Measurements from ENCODE around the gene LTBP1. TPM values are rescaled to one million over a fixed set of nuclear protein-coding genes. Genes with fewer than 3 reads are reported as not detected.

LTBP1 gene
- total RNA-seq, 1 donor from 2014 or later = 0.07 TPM

DNA sequence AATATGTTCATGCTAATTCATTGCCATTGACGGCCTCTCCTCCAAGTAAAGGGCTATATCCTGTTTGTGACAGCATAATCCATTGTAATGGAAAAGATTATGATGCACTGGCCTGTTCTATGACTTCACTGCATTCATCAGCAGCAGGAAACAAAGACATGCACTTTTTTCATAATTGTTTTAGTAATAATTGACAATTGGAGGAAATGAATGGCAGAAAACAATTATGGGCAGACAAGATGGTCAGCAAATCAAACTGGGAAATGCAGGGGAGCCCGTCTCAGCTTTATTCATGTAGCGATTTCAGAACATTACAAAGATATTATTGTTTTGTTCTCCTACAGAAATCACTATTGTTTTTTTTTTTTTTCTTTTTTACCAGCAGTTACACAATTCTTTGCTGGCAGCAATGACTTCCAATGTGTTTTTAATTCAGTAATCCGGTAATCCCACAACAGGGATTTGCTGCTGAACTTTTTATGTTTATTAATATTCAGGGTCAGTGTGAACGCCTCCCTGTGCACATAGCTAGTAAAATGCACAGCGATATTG is 495.9 kb downstream of the LTBP1 start:
- TF ChIP-seq CTCF (IDR thresholded peaks at IDR 0.05) = no peak
- no peak for DNase-seq
- intact Hi-C loops (cut with micrococcal nuclease) = no loop called here
- ChIA-PET CTCF (interaction anchor here (1.7 kb wide), 1 partner anchor 140 kb away, joined by 7 read pairs; no protein-coding TSS in a partner anchor), POLR2A (no interaction called here)
- Mint-ChIP-seq H3K4me1 (peaks cover 6% of the 10 kb centered on the region), H3K27ac (no peak overlapping the region), H3K36me3 (ENCODE audit: low read depth) (no peaks in the 10 kb centered on the region), H3K27me3 (no peaks in the 10 kb centered on the region), H3K9me3 (no peaks in the 10 kb centered on the region), H3K4me3 (no peak overlapping the region)
- ATAC-seq (ENCODE audit: low read depth) = no peak

GRCh38 chr2:33443274-33443829 is 496.6 kb downstream of the LTBP1 start:
- intact Hi-C loops (cut with micrococcal nuclease) = no loop called here
- no peak for ATAC-seq (ENCODE audit: low read depth)
- Mint-ChIP-seq H3K9me3 (no peaks in the 10 kb centered on the region), H3K4me3 (no peak overlapping the region), H3K27ac (no peak overlapping the region), H3K36me3 (ENCODE audit: low read depth) (no peaks in the 10 kb centered on the region), H3K27me3 (no peaks in the 10 kb centered on the region), H3K4me1 (peaks cover 6% of the 10 kb centered on the region)
- no peak for TF ChIP-seq CTCF (IDR thresholded peaks at IDR 0.05)
- ChIA-PET POLR2A (no interaction called here), CTCF (interaction anchor here (1.7 kb wide), 1 partner anchor 140 kb away, joined by 7 read pairs; no protein-coding TSS in a partner anchor)
- no peak for DNase-seq

GRCh38 chr2:33444967-33445366 is 498.2 kb downstream of the LTBP1 start:
- H3K27me3 Mint-ChIP-seq = no peaks in the 10 kb centered on the region
- intact Hi-C loops (cut with micrococcal nuclease) = no loop called here
- H3K4me1 Mint-ChIP-seq = peaks cover 6% of the 10 kb centered on the region
- no peaks in the 10 kb centered on the region for H3K36me3 Mint-ChIP-seq (ENCODE audit: low read depth)
- no peaks in the 10 kb centered on the region for H3K9me3 Mint-ChIP-seq
- H3K4me3 Mint-ChIP-seq = no peak overlapping the region
- no peak for TF ChIP-seq CTCF (IDR thresholded peaks at IDR 0.05)
- no peak for ATAC-seq (ENCODE audit: low read depth)
- ChIA-PET CTCF (interaction anchor here (1.2 kb wide), 1 partner anchor 49 kb away, joined by 5 read pairs; no protein-coding TSS in a partner anchor), POLR2A (no interaction called here)
- H3K27ac Mint-ChIP-seq = no peak overlapping the region
- no peak for DNase-seq

GRCh38 chr2:33448220-33448899 is 501.6 kb downstream of the LTBP1 start:
- H3K9me3 Mint-ChIP-seq = peaks cover 12% of the 10 kb centered on the region
- no peaks in the 10 kb centered on the region for H3K27me3 Mint-ChIP-seq
- ChIA-PET CTCF (no interaction called here), POLR2A (no interaction called here)
- H3K4me3 Mint-ChIP-seq = no peak overlapping the region
- H3K4me1 Mint-ChIP-seq = peaks cover 6% of the 10 kb centered on the region
- DNase-seq = no peak
- no peak for ATAC-seq (ENCODE audit: low read depth)
- no peak overlapping the region for H3K27ac Mint-ChIP-seq
- no peak for TF ChIP-seq CTCF (IDR thresholded peaks at IDR 0.05)
- intact Hi-C loops (cut with micrococcal nuclease) = no loop called here
- peaks cover 4% of the 10 kb centered on the region for H3K36me3 Mint-ChIP-seq (ENCODE audit: low read depth)

Measured in activated B cell treated with CpG ODN at 0.5 μM for 24 hours (primary cell).